LNCAP (cell line): Measurements from ENCODE around the gene KLF11.

Experiments
- TF ChIP-seq, protein P1 (sequence below): fragments of 450-650 bp; IDR thresholded peaks from 2 replicates; pipeline ENCODE4 v1.5.1; 2017; ENCODE audit warnings: mild to moderate bottlenecking

KLF11 gene

DNA sequence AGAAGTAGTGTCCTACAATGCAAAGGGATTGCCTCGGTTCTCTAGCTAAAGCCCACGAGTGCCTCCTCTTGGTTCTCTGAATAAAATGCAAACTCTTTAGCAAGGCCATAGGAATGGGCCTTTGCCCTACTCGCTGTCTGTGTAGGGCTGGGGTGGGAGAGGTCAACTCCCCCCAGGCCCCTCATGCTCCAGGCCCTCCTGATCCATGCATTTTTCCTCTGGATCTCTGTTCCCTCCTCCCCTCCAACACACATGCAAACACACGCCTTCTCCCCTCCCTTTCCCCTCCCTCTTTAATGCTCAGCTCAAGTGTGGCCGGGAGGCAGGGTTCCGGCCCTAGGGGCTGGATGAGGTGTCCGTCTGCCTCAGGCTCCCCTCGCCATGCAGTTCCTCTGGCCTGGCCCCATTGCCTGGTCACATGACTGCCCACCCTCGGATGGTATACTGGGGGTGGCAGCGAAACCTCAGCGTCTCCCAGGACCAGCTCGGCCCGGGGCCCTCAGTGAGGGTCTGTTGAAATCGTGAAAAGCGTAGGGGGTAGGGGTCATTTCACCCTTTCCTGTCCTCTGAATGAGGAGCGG, 14.9 kb upstream of the KLF11 start:
- TF ChIP-seq, protein P1, sequence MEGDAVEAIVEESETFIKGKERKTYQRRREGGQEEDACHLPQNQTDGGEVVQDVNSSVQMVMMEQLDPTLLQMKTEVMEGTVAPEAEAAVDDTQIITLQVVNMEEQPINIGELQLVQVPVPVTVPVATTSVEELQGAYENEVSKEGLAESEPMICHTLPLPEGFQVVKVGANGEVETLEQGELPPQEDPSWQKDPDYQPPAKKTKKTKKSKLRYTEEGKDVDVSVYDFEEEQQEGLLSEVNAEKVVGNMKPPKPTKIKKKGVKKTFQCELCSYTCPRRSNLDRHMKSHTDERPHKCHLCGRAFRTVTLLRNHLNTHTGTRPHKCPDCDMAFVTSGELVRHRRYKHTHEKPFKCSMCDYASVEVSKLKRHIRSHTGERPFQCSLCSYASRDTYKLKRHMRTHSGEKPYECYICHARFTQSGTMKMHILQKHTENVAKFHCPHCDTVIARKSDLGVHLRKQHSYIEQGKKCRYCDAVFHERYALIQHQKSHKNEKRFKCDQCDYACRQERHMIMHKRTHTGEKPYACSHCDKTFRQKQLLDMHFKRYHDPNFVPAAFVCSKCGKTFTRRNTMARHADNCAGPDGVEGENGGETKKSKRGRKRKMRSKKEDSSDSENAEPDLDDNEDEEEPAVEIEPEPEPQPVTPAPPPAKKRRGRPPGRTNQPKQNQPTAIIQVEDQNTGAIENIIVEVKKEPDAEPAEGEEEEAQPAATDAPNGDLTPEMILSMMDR, result no peak

DNA sequence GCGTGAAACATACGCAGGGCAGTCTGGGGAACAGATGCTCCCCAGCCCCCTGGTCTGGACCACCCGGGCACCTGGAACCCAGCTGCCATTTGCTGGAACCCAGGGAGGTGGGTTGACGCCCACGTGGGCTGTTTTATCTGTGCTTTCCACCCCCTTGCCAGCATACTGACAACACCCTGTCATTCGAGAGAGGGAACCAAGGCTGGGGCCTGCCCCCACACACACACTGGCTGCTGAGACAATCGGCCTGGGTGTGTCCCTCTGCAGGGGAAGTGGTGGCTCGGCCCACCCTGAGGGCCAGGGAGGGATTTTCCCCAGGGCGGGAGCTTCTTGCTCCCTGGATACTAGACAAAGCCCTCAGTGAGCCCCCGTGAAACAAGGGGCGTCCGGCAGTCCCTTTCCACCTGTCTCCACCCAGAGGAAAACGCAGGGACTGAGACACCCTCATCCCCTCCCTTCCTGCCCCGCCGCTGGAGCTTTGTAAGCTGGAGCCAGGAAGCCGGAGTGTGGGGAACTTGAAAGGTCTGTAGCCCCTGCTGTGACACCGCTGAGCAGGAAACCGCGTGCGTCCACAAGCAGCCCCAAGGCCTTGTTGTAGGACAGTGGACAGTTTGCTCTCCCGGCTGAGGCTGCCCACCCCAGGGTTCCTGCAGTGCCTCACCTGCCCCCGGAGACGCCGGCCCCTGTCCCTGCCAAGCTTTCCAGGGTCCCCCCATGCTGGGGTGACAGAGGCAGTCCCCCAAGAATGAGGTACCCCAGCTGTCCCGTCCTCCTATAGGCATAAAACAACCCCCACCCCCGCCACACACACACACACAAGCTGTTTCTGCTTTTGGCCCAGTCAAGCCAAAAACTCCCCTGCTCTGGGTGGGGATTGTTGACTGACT, 14.1 kb upstream of the KLF11 start:
- TF ChIP-seq, protein P1, result no peak

DNA sequence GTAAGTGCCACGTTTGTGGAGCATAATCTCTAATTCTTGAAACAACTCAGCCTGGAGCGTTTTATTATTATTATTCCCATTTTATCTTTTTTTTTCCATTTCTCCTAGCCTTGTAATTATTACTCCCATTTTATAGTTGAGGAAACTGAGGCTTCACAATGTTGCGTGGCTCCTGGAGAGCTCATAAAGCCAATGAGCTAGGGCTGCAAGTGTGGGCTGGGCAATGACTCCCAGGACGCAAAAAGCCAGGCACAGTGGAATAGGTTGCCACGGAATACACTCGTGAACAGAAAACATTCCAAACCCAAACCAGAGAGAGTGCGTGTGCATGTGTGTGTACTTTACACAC, 13.5 kb upstream of the KLF11 start:
- TF ChIP-seq, protein P1, result no peak

DNA sequence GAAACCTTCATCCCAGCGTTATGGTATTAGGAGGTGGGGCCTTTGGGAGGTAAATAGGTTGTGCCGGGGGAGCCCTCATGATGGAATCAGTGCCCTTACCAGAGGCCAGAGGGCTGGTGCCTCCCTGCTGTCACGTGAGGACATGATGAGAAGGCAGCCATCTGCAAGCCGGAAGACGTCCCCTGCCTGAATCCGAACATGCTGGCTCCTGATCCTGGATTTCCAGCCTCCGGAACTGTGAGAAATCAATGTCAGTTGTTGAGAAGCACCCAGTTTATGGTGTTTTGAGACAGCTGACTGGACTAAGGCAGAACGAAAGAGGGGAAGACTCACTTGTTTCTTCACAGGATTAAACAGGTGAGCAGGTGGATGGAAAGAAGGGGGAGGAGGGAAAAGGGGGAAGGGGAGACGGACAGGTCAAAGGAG, 13.0 kb upstream of the KLF11 start:
- TF ChIP-seq, protein P1, result no peak

DNA sequence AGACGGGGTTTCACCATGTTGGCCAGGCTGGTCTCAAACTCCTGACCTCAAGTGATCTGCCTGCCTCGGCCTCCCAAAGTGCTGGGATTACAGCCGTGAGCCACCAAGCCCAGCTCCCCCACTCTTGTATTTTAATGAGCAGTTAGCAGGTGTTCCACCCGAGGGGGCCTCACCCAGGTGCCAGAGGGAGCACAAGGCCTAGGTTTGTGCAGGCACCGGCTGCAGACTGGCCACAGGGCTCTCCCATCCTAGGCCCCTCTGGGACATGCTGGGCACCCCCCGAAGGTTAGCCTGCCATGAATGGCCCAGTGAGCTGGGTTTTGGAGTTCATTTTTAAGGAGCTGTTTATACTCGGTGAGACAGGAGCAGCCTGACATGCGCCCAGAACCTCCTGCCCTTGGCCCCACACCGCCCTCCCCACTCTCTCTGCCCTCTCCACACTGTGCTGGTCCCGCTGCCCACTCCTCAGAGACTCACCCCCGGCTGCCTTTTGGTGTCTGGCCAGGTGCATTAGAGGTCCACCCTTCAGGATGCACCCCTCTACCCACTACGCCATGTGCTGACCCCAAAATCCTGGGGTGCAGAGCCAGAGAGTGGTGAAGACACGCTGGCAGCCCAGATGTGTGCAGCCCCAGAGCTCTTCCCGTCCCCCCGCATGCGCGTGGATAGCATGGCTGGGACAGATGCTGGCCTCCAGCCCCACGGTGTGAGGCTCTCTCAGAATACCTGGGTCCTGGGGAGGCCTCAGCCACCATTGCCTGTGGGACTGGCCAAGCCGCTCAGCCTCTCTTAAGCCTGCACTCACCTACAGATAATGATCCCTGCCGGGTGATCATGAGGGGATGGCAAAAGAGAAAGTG, 11.2 kb upstream of the KLF11 start:
- TF ChIP-seq, protein P1, result no peak

DNA sequence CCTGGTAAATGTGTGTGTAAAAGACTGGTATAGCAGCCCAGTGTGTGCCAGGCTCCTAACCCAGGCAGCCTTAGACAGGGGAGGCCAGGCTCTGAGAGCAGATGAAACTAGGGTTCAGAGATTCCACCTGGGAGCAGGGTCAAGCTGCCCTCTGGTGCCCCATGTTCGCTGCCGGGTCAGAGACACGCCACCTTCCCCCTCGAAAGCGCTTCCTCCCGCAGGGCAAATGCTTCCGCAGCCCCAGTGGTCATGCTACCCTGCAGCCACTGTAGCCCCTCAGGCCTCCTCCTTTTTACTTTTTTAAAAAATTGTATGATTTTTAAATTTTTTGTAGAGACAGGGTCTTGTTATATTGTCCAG, 10.6 kb upstream of the KLF11 start:
- TF ChIP-seq, protein P1, result no peak

DNA sequence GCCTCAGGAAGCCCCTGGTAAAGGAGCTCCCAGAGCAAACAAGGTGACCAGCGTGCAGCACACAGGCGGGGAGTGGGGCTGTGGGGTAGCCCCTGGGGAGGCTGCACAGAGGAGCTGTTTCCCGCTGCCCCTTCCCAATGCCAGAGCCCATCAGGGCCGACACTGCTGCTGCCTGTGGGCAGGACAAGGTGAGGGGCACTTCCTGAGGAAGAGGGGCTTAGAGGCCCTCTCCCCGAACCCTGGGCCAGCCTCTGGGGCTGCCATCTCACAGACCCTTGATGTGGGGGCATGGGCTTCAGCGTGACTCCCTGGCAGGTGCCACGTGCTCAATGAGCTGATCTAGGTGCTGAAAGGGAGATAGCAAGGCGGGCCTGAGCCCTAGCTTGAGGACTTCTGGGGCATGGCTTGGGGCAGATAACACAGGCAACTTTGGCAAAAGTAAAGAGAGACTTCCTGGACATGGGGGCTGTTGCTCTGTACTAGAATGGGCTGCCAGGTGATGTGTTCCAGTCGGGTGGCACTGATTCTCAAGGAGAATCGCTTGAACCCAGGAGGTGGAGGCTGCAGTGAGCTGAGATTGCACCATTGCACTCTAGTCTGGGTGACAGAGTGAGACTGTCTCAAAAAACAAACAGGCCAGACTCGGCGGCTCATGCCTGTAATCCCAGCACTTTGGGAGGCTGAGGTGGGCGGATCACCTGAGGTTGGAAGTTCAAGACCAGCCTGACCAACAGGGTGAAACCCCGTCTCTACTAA, 9.9 kb upstream of the KLF11 start:
- TF ChIP-seq, protein P1, result no peak
